A673 (cell line): ENCODE results near the gene MEGF8. TPM values are rescaled to one million over a fixed set of nuclear protein-coding genes. Genes with fewer than 3 reads are reported as not detected.

Experiments
- BruUV-seq: library from RNA; stranded (reverse); fragments of 400-500 nt; replicated peaks from 2 replicates; lab custom pipeline; 2021; lab: Mats Ljungman, UMichigan
- CTCF ChIA-PET: fragments of 300-600 bp; sonication (Branson Sonifier 250); formaldehyde crosslinking; loops from one replicate; lab custom pipeline; 2022; ENCODE audit warnings: antibody characterized with exemption; lab: Charles Lee
- POLR2A ChIA-PET: fragments of 300-600 bp; sonication (Branson Sonifier 250); formaldehyde crosslinking; loops from one replicate; lab custom pipeline; 2022; ENCODE audit warnings: antibody characterized with exemption; ENCODE audit not compliant: low non-redundant PET; lab: Charles Lee
- DNase-seq: peaks from one replicate; pipeline ENCODE4 v3.0.0-alpha.2; 2015; ENCODE audit warnings: low spot score
- H3K27ac ChIP-seq: fragments of 200-600 bp; sonication (generic); 2 replicates; pipeline ENCODE4 v1.5.1; 2016; ENCODE audit warnings: mixed run types, low read depth, mild to moderate bottlenecking, mixed read lengths, antibody characterized with exemption, low read length; ENCODE audit not compliant: poor library complexity, severe bottlenecking
- H3K27me3 ChIP-seq: fragments of 200-600 bp; sonication (generic); replicated peaks from 2 replicates; pipeline ENCODE4 v1.6.1; 2017; ENCODE audit warnings: mixed run types, low read depth, mild to moderate bottlenecking, mixed read lengths, antibody characterized with exemption, low read length; ENCODE audit not compliant: insufficient read depth, poor library complexity
- H3K36me3 ChIP-seq: fragments of 200-600 bp; sonication (generic); 2 replicates; pipeline ENCODE4 v1.6.1; 2016; ENCODE audit warnings: mixed run types, mild to moderate bottlenecking, mixed read lengths, antibody characterized with exemption, low read length; ENCODE audit not compliant: insufficient read depth, poor library complexity, severe bottlenecking
- H3K4me1 ChIP-seq: fragments of 200-600 bp; sonication (generic); 2 replicates; pipeline ENCODE4 v1.6.1; 2017; ENCODE audit warnings: mixed run types, mild to moderate bottlenecking, mixed read lengths, antibody characterized with exemption, low read length; ENCODE audit not compliant: insufficient read depth, poor library complexity, severe bottlenecking
- H3K4me3 ChIP-seq: fragments of 200-600 bp; sonication (generic); 2 replicates; pipeline ENCODE4 v1.5.1; 2016; ENCODE audit warnings: low read depth, mixed run types, mild to moderate bottlenecking, mixed read lengths, low read length; ENCODE audit not compliant: poor library complexity, severe bottlenecking
- H3K9me3 ChIP-seq: fragments of 200-600 bp; sonication (generic); 2 replicates; pipeline ENCODE4 v1.6.1; 2016; ENCODE audit warnings: mixed run types, low read depth, mild to moderate bottlenecking, mixed read lengths, antibody characterized with exemption, low read length; ENCODE audit not compliant: poor library complexity, severe bottlenecking
- EZH2 ChIP-seq: fragments of 200-600 bp; sonication (generic); IDR thresholded peaks from 2 replicates; pipeline ENCODE4 v1.6.1; 2017; ENCODE audit warnings: borderline replicate concordance, low read depth, mild to moderate bottlenecking, mixed read lengths, antibody characterized with exemption, low read length; ENCODE audit not compliant: poor library complexity, severe bottlenecking
- intact Hi-C: fragments of 100-400 bp; cut with micrococcal nuclease; formaldehyde crosslinking; loops from one replicate; pipeline ENCODE4 v1.10.0; 2022; ENCODE audit not compliant: unreplicated experiment
- total RNA-seq: library from RNA; stranded (reverse); gene quantifications from 2 replicates; pipeline ENCODE4 v1.2.3, GENCODE V29; 2021
- TF ChIP-seq, protein P1 (sequence below): fragments of 300-800, 200-600 bp; sonication (generic); conservative IDR thresholded peaks from 2 replicates; pipeline ENCODE4 v1.5.1; 2017; ENCODE audit warnings: low read depth, mild to moderate bottlenecking, antibody characterized with exemption, low read length, moderate library complexity, mixed read lengths

Gene MEGF8
- total RNA-seq, 1 experiment from 2014 or later: 28.5 TPM

DNA sequence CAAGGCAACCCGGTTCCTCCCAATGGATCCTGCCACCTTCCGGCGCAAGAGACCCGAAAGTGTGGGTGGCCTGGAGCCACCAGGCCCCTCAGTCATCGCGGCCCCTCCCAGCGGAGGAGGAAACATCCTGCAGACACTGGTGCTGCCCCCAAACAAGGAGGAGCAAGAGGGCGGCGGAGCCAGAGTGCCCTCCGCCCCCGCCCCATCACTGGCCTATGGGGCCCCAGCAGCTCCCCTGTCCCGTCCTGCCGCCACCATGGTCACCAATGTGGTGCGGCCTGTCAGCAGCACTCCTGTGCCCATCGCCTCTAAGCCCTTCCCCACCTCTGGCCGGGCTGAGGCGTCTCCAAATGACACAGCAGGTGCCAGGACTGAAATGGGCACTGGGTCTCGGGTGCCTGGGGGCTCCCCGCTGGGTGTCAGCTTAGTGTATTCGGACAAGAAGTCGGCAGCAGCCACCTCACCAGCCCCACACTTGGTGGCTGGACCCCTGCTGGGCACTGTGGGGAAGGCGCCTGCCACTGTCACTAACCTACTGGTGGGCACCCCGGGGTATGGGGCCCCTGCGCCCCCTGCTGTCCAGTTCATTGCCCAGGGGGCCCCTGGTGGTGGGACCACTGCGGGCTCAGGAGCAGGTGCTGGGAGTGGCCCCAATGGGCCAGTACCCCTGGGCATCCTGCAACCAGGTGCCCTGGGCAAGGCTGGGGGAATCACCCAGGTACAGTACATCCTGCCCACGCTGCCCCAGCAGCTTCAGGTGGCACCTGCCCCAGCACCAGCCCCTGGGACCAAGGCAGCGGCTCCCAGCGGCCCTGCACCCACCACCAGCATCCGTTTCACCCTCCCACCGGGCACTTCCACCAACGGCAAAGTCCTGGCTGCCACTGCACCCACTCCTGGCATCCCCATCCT is 34.7 kb upstream of the MEGF8 start:
- H3K27me3 ChIP-seq: no peaks in the 10 kb centered on the region
- H3K36me3 ChIP-seq: peaks cover 91% of the 10 kb centered on the region
- DNase-seq: peak; percentile 54
- H3K27ac ChIP-seq: no peak overlapping the region
- TF ChIP-seq, protein P1, sequence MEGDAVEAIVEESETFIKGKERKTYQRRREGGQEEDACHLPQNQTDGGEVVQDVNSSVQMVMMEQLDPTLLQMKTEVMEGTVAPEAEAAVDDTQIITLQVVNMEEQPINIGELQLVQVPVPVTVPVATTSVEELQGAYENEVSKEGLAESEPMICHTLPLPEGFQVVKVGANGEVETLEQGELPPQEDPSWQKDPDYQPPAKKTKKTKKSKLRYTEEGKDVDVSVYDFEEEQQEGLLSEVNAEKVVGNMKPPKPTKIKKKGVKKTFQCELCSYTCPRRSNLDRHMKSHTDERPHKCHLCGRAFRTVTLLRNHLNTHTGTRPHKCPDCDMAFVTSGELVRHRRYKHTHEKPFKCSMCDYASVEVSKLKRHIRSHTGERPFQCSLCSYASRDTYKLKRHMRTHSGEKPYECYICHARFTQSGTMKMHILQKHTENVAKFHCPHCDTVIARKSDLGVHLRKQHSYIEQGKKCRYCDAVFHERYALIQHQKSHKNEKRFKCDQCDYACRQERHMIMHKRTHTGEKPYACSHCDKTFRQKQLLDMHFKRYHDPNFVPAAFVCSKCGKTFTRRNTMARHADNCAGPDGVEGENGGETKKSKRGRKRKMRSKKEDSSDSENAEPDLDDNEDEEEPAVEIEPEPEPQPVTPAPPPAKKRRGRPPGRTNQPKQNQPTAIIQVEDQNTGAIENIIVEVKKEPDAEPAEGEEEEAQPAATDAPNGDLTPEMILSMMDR: peak; percentile 48
- no peak for TF ChIP-seq EZH2
- BruUV-seq: no TSS peak
- ChIA-PET POLR2A (no interaction called here), CTCF (no interaction called here)
- peaks cover 7% of the 10 kb centered on the region for H3K4me1 ChIP-seq
- H3K4me3 ChIP-seq: no peak overlapping the region
- intact Hi-C loops: no loop called here
- no peaks in the 10 kb centered on the region for H3K9me3 ChIP-seq

DNA sequence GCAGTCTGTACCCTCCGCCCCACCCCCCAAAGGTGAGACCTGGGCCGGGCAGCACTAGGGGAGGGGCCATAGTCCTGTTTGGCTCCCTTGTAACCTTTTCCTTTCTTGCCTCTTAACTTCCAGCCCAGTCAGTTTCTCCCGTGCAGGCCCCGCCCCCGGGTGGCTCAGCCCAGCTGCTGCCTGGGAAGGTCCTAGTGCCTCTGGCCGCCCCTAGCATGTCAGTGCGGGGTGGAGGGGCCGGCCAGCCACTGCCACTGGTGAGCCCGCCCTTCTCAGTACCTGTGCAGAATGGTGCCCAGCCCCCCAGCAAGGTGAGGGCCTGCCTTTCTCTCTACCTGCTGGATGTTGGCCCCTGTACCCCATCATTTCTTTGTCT is 34.0 kb upstream of the MEGF8 start:
- Histone ChIP-seq H3K9me3 (no peaks in the 10 kb centered on the region), H3K27ac (no peak overlapping the region), H3K4me1 (peaks cover under 1% of the 10 kb centered on the region), H3K27me3 (no peaks in the 10 kb centered on the region), H3K36me3 (peaks cover 97% of the 10 kb centered on the region), H3K4me3 (no peak overlapping the region)
- ChIA-PET CTCF (no interaction called here), POLR2A (no interaction called here)
- DNase-seq: no peak
- BruUV-seq: no TSS peak
- intact Hi-C loops: no loop called here
- TF ChIP-seq EZH2: no peak
- TF ChIP-seq, protein P1: no peak

DNA sequence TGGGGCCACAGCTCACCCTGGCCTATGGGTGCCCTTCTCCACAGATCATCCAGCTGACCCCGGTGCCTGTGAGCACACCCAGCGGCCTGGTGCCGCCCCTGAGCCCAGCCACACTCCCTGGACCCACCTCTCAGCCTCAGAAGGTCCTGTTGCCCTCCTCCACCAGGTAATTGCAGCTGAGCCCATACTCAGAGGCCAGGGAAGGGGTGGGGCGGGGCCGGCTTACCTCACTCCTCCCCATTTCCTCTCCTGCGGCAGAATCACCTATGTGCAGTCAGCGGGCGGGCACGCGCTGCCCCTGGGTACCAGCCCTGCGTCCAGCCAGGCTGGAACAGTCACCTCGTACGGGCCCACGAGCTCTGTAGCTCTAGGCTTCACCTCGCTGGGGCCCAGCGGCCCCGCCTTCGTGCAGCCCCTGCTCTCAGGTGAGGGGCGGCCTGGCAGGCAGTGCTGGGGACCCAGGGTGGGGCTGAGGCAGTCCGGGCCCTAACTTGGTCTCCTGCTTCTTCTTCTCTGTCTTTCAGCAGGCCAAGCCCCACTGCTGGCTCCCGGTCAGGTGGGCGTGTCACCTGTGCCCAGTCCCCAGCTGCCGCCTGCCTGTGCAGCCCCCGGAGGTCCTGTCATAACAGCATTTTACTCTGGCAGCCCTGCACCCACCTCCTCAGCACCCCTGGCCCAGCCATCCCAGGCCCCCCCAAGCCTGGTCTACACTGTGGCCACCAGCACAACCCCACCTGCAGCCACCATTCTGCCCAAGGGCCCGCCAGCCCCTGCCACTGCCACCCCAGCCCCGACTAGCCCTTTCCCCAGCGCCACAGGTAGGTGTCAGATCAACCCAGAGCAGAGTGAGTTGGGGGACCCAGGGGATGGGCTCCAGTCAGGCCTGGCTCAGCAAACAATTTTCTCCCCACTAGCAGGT is 33.1 kb upstream of the MEGF8 start:
- DNase-seq: no peak
- intact Hi-C loops: no loop called here
- Histone ChIP-seq H3K9me3 (no peaks in the 10 kb centered on the region), H3K36me3 (peaks cover 98% of the 10 kb centered on the region), H3K27ac (no peak overlapping the region), H3K4me1 (no peaks in the 10 kb centered on the region), H3K27me3 (no peaks in the 10 kb centered on the region), H3K4me3 (no peak overlapping the region)
- no TSS peak for BruUV-seq
- POLR2A ChIA-PET: no interaction called here
- CTCF ChIA-PET: no interaction called here
- TF ChIP-seq EZH2: no peak
- TF ChIP-seq, protein P1: no peak
